GM13977 (cell line): Measurements from ENCODE around the gene DMRT2.

Source experiments
- DNase-seq: peaks from one replicate; pipeline ENCODE4 v3.0.0; 2012; ENCODE audit warnings: low spot score
- CTCF ChIP-seq: IDR thresholded peaks from 2 replicates; pipeline ENCODE4 v1.5.1; 2012; ENCODE audit warnings: mild to moderate bottlenecking, control low read depth; ENCODE audit not compliant: insufficient read depth; ENCODE audit errors: extremely low read depth, missing control alignments
- in situ Hi-C: fragments of 300-500 bp; cut with MboI; formaldehyde crosslinking; loops from one replicate; pipeline ENCODE4 v1.12.0; 2022; ENCODE audit warnings: low sequenced_read_pairs, low pct_unique_long_range_greater_than_20kb, mixed read lengths, inconsistent platforms; ENCODE audit not compliant: unreplicated experiment

Gene DMRT2

GRCh38 chr9:1025131-1025530, 25.0 kb upstream of the DMRT2 start:
- in situ Hi-C loops: no loop called here
- TF ChIP-seq CTCF: no peak
- no peak for DNase-seq

GRCh38 chr9:1026219-1026618, 23.9 kb upstream of the DMRT2 start:
- no peak for DNase-seq
- in situ Hi-C loops: no loop called here
- TF ChIP-seq CTCF: no peak

- DNase-seq: no peak
- TF ChIP-seq CTCF: no peak
- in situ Hi-C loops: no loop called here
These were observed 21.5 kb upstream of the DMRT2 start for GRCh38 chr9:1028501-1029190.

GRCh38 chr9:1031951-1032601, 18.1 kb upstream of the DMRT2 start:
- DNase-seq: no peak
- in situ Hi-C loops: no loop called here
- TF ChIP-seq CTCF: no peak

- no peak for TF ChIP-seq CTCF
- in situ Hi-C loops: no loop called here
- DNase-seq: no peak
These were observed 15.9 kb upstream of the DMRT2 start for GRCh38 chr9:1034271-1034670.

GRCh38 chr9:1039589-1039988, 10.6 kb upstream of the DMRT2 start:
- in situ Hi-C loops: no loop called here
- no peak for TF ChIP-seq CTCF
- no peak for DNase-seq

GRCh38 chr9:1042466-1042865, 7.7 kb upstream of the DMRT2 start:
- in situ Hi-C loops: loop anchor here (10.0 kb wide), 1 partner anchor 68 kb away; the partner anchor contains the start of gene DMRT3
- TF ChIP-seq CTCF: peak; percentile 43
- peak; percentile 67 for DNase-seq
